Stimulated activated CD4-positive, alpha-beta T cell treated with anti-CD3 and anti-CD28 coated beads, Interleukin-2, amount 100 ng/mL, for 4 hours (primary cell): ENCODE results near the gene CEP350.
A peak's percentile ranks its signal among the peaks of the same experiment; 100 is the strongest.
"Not testable (repeated sequence)": the region's sequence is repeated elsewhere in the genome, so short reads cannot be mapped to it uniquely, and the experiment has no call there.

Experiments used
- DNase-seq: peaks from one replicate; pipeline ENCODE4 v3.0.0-alpha.2; 2020; ENCODE audit warnings: low read depth

Gene CEP350

GRCh38 chr1:179939941-179940340 lies 14.7 kb upstream of the CEP350 start:
- no peak for DNase-seq

DNA sequence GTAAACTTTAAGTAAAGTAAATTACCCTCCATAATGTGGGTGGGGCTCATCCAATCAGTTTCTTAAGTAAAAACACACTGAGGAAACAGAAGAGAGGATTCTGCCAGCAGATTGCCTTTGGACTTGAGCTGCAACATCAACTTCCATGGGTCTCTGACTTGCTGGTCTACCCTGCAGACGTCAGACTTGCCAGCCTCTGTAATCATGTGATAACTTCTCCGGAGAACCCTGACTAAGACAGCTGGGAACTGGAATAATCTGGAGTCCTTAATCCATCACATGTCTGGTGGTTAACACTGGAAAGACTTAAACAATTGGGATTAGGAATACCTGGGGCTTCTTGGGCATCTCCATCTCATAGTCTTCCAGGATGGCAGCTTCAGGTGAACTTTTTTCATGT lies 13.2 kb upstream of the CEP350 start:
- DNase-seq: no peak

GRCh38 chr1:179950651-179951050 lies 4.0 kb upstream of the CEP350 start:
- DNase-seq: no peak

DNA sequence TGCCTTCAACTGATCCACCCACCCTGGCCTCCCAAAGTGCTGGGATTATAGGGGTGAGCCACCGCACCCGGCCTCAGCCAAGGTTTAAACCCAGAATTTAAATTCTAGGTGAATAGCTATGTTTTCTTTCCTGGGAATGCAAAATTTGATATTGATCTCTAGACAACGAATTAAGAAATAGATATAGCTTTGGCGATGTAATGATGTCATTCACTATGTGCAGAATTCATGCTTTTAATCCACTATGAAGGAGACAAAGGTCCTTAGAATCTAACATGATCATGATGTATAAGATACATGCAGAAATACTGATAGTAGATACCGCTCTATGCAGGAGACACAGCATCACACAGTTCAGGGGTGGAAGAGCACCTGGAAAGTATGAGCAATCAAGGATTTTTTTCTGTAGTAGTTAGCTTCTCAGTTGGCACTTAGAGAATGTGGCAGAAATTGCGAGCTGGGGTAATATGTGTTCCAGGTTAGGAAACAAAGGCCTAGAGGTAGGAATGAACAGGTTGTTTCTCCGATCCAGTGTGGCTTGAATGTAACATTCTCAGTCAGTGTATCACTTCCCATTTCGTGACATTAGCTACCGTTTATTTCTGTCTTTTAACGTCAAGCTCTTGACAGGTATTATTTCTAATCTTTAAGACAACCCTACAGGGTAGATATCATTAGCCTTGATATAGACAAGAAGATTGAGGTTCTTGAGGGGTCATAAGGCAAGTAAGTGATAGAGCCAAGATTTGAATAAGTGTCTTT lies 3.0 kb upstream of the CEP350 start:
- no peak for DNase-seq

DNA sequence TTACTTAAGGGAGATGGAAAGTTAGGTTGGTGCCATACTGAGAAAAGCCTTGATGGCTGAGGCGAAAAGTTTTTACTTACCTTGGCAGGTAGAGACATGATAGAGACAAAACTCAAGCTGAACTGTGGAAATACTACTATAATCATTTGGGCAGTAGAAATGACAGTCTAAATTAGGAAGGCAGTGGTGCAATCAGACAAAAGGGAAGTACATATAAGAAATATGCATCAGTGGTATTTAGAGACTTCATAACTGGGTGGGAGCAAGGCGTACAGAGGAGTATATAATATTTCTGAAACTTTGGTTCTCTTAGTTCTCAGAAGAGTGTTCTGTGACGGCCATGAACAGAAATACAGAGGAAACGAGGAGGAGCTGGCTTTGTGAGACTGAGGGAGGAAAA lies 2.4 kb upstream of the CEP350 start:
- no peak for DNase-seq

DNA sequence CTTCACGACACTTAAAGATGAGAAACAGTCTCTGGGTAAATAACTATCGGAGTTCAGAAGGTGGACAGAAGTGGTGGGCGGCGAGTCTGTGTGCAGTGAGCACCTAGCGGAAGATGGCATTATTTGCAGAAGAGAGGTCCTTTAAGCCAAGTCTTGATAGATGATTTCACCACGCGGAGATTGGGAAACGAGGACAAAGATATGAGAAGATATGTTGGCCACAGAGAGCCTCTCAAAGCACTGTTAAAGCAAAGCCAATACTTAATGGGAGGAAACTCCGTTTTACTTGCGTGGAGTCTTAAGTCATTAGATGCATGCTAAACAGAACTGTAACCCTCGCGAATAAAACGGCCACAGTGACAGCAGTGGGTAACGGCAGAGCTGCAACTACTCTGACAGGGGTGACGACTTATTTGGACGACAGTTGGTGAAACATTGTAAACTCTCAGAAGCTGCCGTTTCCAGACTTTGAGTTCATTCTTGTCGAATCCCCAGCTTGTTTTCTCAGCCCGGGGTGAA lies 577 bp upstream of the CEP350 start:
- DNase-seq: peak; percentile 33

DNA sequence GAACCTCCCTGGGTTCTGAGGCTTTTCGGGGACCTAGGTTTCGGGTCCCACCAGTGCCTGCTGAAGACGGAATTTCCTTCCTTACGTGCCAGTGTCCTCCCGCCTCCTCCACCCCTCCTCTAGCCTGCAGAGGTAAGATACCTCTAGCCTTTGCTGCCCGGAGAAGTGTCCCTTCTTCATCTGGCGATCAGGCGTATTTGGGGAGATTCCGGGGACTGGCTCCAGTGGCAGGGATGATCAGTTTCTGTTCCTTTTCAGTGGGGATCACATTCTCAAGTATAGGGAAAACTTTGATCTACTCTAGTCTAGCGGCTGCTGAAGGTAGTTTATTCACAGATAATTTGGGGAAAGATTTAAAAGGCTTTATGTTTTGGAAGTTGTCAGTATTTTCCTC lies 674 bp downstream of the CEP350 start:
- no peak for DNase-seq

GRCh38 chr1:179955731-179956130 lies 1.1 kb downstream of the CEP350 start:
- no peak for DNase-seq

- DNase-seq: no peak
Observed at GRCh38 chr1:179958359-179958758, 3.7 kb downstream of the CEP350 start.

DNA sequence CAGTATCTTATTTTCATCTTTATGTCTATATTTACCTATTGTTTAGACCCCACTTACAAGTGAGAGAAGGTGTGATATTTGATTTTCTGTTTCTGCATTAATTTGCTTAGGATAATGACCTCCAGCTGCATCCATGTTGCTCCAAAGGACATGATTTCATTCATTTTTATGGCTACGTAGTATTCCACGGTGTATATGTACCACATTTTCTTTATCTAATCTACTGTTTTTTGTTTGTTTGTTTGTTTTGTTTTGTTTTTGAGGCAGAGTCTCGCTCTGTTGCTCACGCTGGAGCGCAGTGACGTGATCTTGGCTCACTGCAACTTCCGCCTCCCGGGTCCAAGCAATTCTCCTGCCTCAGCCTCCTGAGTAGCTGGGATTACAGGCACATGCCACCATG lies 7.6 kb downstream of the CEP350 start:
- not testable (repeated sequence) for DNase-seq

DNA sequence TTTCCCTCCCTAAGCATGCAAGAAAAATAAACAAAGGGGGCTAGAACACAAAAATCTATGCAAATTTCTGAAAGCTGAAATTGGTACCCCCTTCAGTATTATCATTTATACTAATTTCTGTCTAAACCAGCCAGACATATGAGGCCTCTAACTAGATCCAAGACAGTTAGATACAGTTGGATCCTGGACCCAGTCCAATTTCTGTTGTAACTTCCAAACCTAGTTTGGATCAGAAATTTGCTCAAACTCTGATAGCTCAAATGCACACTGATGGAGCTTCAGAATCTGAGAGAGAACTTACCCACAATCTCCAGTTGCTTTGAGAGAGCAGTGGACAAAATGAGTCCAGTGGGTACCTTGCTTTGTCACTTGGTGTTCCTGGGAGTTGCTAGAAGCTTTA lies 11.9 kb downstream of the CEP350 start:
- DNase-seq: no peak

GRCh38 chr1:179968284-179968993 lies 13.8 kb downstream of the CEP350 start:
- DNase-seq: no peak

DNA sequence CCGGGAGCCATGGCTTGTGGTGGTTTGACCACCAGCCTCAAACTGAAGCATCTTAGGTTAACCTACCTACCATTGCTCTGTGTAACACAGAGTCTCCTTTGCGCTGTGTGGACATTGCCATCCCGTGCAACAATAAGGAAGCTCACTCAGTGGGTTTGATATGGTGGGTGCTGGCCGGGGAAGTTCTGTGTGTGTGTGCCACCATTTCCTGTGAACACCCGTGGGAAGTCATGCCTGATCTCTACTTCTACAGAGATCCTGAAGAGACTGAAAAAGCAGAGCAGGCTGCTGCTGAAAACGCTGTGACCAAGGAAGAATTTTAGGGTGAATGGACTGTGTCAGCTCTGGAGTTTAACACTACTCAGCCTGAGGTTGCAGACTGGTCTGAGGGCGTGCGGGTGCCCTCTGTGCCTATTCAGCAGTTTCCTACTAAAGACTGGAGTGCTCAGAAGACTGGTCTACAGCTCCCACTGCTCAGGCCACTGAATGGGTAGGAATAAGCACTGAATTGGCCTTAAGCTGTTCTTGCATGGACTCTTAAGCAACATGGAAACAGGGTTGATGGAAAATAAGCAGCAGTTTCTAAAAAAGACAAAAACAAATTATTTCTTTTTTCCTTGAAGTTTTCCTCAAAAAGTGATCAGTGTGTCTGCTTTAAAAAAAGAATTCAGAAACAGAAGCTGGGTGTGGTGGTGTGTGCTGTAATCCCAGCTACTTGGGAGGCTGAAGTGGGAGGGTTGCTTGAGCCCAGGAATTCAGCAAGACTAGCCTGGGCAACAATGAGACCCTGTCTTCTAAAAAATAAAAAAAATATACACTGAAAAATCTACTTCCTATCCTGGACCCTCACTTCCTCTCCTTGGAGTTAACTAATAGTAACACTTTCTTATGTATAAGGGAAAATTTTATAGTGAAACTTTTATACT lies 14.6 kb downstream of the CEP350 start:
- no peak for DNase-seq

GRCh38 chr1:179969962-179970361 lies 15.4 kb downstream of the CEP350 start:
- DNase-seq: no peak

GRCh38 chr1:179971563-179972496 lies 17.2 kb downstream of the CEP350 start:
- DNase-seq: no peak

DNA sequence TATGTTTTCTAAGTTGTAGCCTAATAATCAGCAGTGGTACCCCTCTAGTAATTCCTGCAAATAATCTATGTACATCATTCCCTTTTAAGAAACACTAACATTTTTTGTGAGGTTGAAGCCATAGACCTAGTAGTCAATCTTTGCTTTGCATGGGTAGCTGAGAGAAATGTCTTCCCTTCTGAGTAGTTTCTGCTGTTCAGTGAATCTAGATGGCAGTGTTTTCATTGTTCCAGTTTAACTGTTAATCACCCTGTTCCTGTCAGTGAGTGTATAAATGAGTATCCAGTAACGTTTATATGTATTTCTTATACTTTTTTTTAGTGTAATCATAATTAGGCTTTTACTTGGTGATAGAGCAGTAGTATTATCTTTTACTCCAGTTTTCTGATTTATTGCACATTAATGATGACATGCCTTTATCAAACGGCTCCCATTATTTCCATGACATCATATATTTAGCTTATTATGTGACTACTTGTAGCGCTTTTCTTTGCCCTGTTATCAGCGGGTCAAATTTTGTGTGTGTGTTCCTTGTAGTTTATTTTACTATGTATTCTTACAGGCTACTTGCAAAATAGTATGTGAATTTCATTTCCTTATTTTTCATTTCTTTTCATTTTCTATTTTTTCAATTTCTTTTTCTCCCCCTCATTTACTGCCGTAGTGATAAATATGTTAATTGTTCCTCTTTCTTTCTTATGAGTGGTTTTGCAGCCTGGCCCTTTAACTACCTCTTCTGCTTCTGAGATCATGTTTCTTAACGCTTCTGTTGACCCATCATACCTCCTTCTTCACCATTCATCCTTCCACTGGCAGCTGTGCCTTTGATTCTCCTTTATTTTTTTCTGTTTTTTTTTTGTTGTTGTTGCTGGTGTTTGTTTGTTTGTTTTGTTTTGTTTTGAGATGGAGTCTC lies 18.8 kb downstream of the CEP350 start:
- DNase-seq: no peak

DNA sequence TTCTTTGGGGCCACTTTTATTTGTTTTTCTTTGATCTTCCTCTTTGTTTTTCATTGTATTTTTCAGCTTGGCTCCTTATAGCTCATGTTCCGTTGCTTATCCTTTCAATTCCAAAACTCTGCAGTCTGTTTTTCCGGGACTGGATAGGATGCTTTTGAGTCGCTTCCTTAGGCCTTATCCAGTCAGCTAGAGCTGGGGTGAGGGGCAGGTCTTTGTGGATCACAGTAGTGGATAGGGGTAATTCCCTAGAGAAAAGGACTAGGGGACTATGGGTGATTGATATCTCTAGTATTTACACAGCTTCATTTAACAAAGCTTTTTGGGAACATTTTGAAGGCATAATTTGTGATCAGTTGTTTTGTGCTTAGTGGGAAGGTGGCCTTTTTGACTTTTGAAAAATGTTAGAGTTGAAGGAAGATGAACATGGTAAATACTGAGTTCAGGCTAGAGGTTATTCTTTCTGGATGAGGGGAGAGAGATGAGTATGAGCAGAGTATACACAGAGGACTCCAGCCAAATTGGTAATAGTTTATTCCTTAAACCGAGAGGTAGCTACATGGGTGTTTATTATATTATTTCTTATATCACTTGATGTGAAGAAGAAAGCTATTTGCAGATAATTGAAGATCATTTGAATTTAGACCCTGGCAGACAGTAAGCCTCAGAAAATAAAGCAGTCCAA lies 22.5 kb downstream of the CEP350 start:
- no peak for DNase-seq

- DNase-seq: no peak
Observed at GRCh38 chr1:179978199-179979079, 23.8 kb downstream of the CEP350 start.

DNA sequence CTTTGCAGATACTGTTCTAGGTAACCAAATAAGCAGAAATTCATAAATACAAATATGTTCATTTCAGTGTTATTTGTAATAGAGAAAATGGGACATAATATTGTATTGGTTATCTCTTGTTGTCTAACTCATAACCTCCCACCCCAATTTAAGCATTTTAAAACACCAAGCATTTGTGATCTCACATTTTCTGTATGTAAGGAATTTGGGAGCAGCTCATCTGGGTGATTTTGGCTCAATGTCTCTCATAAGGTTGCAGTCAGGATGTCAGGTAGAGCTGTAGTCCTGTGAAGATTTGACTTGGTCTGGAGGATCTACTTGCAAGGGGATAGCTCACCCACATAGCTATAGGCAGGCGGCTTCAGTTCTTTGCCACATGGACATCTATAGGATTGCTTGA lies 29.5 kb downstream of the CEP350 start:
- DNase-seq: no peak
